ENCODE measurements around the gene CCS.

DNA sequence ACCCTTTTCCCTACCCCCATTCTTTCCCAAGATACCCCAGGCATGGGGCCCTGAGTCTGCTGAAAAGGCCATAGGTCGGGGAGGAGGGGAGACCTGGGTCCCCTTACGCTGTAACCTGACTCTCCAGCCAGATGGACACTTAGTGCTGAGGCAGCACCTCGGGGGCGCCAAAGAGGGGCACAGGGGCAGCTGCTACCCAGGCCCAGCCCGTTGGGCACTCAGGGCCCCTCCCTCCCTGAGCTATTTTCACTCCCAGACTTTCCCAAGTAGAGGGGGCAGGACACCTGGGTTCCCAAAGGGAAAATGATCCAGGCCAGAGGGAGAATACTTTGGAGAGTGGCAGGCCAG, 45.3 kb upstream of the CCS start:
- TF ChIP-seq, protein P1, sequence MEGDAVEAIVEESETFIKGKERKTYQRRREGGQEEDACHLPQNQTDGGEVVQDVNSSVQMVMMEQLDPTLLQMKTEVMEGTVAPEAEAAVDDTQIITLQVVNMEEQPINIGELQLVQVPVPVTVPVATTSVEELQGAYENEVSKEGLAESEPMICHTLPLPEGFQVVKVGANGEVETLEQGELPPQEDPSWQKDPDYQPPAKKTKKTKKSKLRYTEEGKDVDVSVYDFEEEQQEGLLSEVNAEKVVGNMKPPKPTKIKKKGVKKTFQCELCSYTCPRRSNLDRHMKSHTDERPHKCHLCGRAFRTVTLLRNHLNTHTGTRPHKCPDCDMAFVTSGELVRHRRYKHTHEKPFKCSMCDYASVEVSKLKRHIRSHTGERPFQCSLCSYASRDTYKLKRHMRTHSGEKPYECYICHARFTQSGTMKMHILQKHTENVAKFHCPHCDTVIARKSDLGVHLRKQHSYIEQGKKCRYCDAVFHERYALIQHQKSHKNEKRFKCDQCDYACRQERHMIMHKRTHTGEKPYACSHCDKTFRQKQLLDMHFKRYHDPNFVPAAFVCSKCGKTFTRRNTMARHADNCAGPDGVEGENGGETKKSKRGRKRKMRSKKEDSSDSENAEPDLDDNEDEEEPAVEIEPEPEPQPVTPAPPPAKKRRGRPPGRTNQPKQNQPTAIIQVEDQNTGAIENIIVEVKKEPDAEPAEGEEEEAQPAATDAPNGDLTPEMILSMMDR (IDR thresholded peaks at IDR 0.05; ENCODE audit: low read depth, low read length, poor library complexity, severe bottlenecking): no peak
- TF ChIP-seq EZH2phosphoT487 (IDR thresholded peaks at IDR 0.05; ENCODE audit: borderline replicate concordance, low read length): no peak
